SK-N-SH treated with all-trans-retinoic acid at 6 μM for 48 hours (cell line): ENCODE data around the gene FYCO1.

ENCODE experiments used
- ATAC-seq: fragments of 200-7000 bp; cut with Tn5 transposase; 3 replicates; pipeline ENCODE4 v1.9.1; 2020; ENCODE audit warnings: mild to moderate bottlenecking, moderate library complexity
- ARNTL ChIP-seq: fragments of 450-650 bp; formaldehyde crosslinking; IDR thresholded peaks from 2 replicates; pipeline ENCODE4 v1.5.0; 2020; ENCODE audit warnings: low read depth, mild to moderate bottlenecking, moderate library complexity, borderline replicate concordance
- BACH2 ChIP-seq: fragments of 250-450 bp; sonication (Bioruptor Pico); IDR thresholded peaks from 2 replicates; pipeline ENCODE4 v1.9.0; 2021; ENCODE audit warnings: mild to moderate bottlenecking, borderline replicate concordance
- CSDC2 ChIP-seq: fragments of 250-450 bp; sonication (Bioruptor Pico); IDR thresholded peaks from 2 replicates; pipeline ENCODE4 v1.5.0; 2020; ENCODE audit warnings: mild to moderate bottlenecking, moderate library complexity
- ESRRG ChIP-seq: fragments of 250-450 bp; sonication (Bioruptor Pico); IDR thresholded peaks from 2 replicates; pipeline ENCODE4 v1.6.1; 2021; ENCODE audit warnings: mild to moderate bottlenecking
- GLIS3 ChIP-seq: fragments of 250-450 bp; sonication (Bioruptor Pico); IDR thresholded peaks from 2 replicates; pipeline ENCODE4 v1.5.0; 2020; ENCODE audit warnings: mild to moderate bottlenecking, moderate library complexity
- OSR1 ChIP-seq: fragments of 250-450 bp; sonication (Bioruptor Pico); IDR thresholded peaks from 2 replicates; pipeline ENCODE4 v1.8.0; 2022; ENCODE audit warnings: moderate library complexity, mild to moderate bottlenecking, inconsistent platforms
- PPARA ChIP-seq: fragments of 250-450 bp; sonication (Bioruptor Pico); IDR thresholded peaks from 2 replicates; pipeline ENCODE4 v1.5.0; 2020; ENCODE audit warnings: mild to moderate bottlenecking, borderline replicate concordance
- RARB ChIP-seq: fragments of 250-450 bp; sonication (Bioruptor Pico); IDR thresholded peaks from 2 replicates; pipeline ENCODE4 v1.8.0; 2021; ENCODE audit warnings: mild to moderate bottlenecking, moderate library complexity
- SNAI2 ChIP-seq: fragments of 250-450 bp; sonication (Bioruptor Pico); IDR thresholded peaks from 2 replicates; pipeline ENCODE4 v1.5.0; 2020; ENCODE audit warnings: mild to moderate bottlenecking, moderate library complexity
- TCF4 ChIP-seq: fragments of 250-450 bp; sonication (Bioruptor Pico); IDR thresholded peaks from 2 replicates; pipeline ENCODE4 v1.8.0; 2021; ENCODE audit warnings: mild to moderate bottlenecking, moderate library complexity, borderline replicate concordance
- TOX ChIP-seq: fragments of 250-450 bp; sonication (Bioruptor Pico); IDR thresholded peaks from 2 replicates; pipeline ENCODE4 v1.8.0; 2021; ENCODE audit warnings: mild to moderate bottlenecking, moderate library complexity, borderline replicate concordance
- ZC3H10 ChIP-seq: fragments of 250-450 bp; sonication (Bioruptor Pico); IDR thresholded peaks from 2 replicates; pipeline ENCODE4 v1.5.1; 2021; ENCODE audit warnings: mild to moderate bottlenecking, moderate library complexity
- ZFP3 ChIP-seq: fragments of 250-450 bp; sonication (Bioruptor Pico); IDR thresholded peaks from 2 replicates; pipeline ENCODE4 v1.5.0; 2020; ENCODE audit warnings: mild to moderate bottlenecking, moderate library complexity
- ZFP30 ChIP-seq: fragments of 450-650 bp; formaldehyde crosslinking; IDR thresholded peaks from 2 replicates; pipeline ENCODE4 v1.5.0; 2022; ENCODE audit warnings: mild to moderate bottlenecking, moderate library complexity
- ZNF565 ChIP-seq: fragments of 450-650 bp; formaldehyde crosslinking; conservative IDR thresholded peaks from 2 replicates; pipeline ENCODE4 v1.5.0; 2020; ENCODE audit warnings: low read depth, mild to moderate bottlenecking, moderate library complexity
- ZNF70 ChIP-seq: fragments of 450-650 bp; formaldehyde crosslinking; IDR thresholded peaks from 2 replicates; pipeline ENCODE4 v1.5.0; 2020; ENCODE audit warnings: mild to moderate bottlenecking, moderate library complexity
- ZNF8 ChIP-seq: fragments of 450-650 bp; formaldehyde crosslinking; IDR thresholded peaks from 2 replicates; pipeline ENCODE4 v1.5.0; 2020; ENCODE audit warnings: mild to moderate bottlenecking, moderate library complexity
- TF ChIP-seq, protein P1 (sequence below): fragments of 250-450 bp; sonication (Bioruptor Pico); IDR thresholded peaks from 2 replicates; pipeline ENCODE4 v1.5.1; 2021; ENCODE audit warnings: mild to moderate bottlenecking, moderate library complexity
- TF ChIP-seq, protein P2 (sequence below): fragments of 250-450 bp; sonication (Bioruptor Pico); IDR thresholded peaks from 2 replicates; pipeline ENCODE4 v1.8.0; 2020; ENCODE audit warnings: mild to moderate bottlenecking, moderate library complexity, borderline replicate concordance
- TF ChIP-seq, protein P3 (sequence below): fragments of 250-450 bp; sonication (Bioruptor Pico); IDR thresholded peaks from 2 replicates; pipeline ENCODE4 v1.5.0; 2020; ENCODE audit warnings: mild to moderate bottlenecking, moderate library complexity
- TF ChIP-seq, protein P4 (sequence below): fragments of 250-450 bp; sonication (Bioruptor Pico); IDR thresholded peaks from 2 replicates; pipeline ENCODE4 v1.5.1; 2020; ENCODE audit warnings: low read depth, mild to moderate bottlenecking, moderate library complexity
- TF ChIP-seq, protein P5 (sequence below): fragments of 250-450 bp; sonication (Bioruptor Pico); IDR thresholded peaks from 2 replicates; pipeline ENCODE4 v1.8.0; 2021; ENCODE audit warnings: low read depth, mild to moderate bottlenecking, moderate library complexity, borderline replicate concordance

The FYCO1 gene

DNA sequence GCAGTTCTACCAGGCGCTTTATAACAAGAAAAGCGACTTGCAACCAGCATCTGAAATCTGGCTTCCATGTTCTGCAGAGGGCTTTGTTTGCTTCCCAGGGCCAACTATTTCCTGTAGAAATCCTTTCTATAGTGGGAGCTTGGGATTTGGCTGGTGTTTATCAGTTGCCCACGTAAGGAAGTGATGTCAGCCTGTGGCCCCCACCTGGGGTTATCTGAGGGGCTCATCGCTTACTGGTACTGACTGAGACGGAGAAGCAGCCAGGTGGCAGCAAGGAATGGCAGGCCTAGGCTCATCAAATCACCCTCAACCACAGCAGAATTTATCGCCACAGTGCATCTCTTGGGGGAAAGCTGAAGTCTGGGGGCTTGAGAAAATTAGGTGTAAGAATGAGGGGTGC, 123.8 kb downstream of the FYCO1 start:
- TF ChIP-seq ZC3H10 (CRISPR knock-in tag) = no peak
- TF ChIP-seq, protein P1, sequence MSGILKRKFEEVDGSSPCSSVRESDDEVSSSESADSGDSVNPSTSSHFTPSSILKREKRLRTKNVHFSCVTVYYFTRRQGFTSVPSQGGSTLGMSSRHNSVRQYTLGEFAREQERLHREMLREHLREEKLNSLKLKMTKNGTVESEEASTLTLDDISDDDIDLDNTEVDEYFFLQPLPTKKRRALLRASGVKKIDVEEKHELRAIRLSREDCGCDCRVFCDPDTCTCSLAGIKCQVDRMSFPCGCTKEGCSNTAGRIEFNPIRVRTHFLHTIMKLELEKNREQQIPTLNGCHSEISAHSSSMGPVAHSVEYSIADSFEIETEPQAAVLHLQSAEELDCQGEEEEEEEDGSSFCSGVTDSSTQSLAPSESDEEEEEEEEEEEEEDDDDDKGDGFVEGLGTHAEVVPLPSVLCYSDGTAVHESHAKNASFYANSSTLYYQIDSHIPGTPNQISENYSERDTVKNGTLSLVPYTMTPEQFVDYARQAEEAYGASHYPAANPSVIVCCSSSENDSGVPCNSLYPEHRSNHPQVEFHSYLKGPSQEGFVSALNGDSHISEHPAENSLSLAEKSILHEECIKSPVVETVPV = no peak
- TF ChIP-seq ZFP3 (CRISPR knock-in tag) = no peak
- TF ChIP-seq GLIS3 (CRISPR knock-in tag) = no peak
- TF ChIP-seq RARB (CRISPR knock-in tag) = no peak
- TF ChIP-seq ZNF70 (CRISPR knock-in tag) = no peak
- TF ChIP-seq, protein P2, sequence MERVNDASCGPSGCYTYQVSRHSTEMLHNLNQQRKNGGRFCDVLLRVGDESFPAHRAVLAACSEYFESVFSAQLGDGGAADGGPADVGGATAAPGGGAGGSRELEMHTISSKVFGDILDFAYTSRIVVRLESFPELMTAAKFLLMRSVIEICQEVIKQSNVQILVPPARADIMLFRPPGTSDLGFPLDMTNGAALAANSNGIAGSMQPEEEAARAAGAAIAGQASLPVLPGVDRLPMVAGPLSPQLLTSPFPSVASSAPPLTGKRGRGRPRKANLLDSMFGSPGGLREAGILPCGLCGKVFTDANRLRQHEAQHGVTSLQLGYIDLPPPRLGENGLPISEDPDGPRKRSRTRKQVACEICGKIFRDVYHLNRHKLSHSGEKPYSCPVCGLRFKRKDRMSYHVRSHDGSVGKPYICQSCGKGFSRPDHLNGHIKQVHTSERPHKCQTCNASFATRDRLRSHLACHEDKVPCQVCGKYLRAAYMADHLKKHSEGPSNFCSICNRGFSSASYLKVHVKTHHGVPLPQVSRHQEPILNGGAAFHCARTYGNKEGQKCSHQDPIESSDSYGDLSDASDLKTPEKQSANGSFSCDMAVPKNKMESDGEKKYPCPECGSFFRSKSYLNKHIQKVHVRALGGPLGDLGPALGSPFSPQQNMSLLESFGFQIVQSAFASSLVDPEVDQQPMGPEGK (CRISPR knock-in tag) = no peak
- no peak for TF ChIP-seq ZNF8 (CRISPR knock-in tag)
- TF ChIP-seq, protein P3, sequence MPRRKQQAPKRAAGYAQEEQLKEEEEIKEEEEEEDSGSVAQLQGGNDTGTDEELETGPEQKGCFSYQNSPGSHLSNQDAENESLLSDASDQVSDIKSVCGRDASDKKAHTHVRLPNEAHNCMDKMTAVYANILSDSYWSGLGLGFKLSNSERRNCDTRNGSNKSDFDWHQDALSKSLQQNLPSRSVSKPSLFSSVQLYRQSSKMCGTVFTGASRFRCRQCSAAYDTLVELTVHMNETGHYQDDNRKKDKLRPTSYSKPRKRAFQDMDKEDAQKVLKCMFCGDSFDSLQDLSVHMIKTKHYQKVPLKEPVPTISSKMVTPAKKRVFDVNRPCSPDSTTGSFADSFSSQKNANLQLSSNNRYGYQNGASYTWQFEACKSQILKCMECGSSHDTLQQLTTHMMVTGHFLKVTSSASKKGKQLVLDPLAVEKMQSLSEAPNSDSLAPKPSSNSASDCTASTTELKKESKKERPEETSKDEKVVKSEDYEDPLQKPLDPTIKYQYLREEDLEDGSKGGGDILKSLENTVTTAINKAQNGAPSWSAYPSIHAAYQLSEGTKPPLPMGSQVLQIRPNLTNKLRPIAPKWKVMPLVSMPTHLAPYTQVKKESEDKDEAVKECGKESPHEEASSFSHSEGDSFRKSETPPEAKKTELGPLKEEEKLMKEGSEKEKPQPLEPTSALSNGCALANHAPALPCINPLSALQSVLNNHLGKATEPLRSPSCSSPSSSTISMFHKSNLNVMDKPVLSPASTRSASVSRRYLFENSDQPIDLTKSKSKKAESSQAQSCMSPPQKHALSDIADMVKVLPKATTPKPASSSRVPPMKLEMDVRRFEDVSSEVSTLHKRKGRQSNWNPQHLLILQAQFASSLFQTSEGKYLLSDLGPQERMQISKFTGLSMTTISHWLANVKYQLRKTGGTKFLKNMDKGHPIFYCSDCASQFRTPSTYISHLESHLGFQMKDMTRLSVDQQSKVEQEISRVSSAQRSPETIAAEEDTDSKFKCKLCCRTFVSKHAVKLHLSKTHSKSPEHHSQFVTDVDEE = no peak
- TF ChIP-seq TOX (CRISPR knock-in tag) = no peak
- no peak for TF ChIP-seq CSDC2 (CRISPR knock-in tag)
- TF ChIP-seq OSR1 = no peak
- no peak for TF ChIP-seq TCF4
- TF ChIP-seq, protein P4, sequence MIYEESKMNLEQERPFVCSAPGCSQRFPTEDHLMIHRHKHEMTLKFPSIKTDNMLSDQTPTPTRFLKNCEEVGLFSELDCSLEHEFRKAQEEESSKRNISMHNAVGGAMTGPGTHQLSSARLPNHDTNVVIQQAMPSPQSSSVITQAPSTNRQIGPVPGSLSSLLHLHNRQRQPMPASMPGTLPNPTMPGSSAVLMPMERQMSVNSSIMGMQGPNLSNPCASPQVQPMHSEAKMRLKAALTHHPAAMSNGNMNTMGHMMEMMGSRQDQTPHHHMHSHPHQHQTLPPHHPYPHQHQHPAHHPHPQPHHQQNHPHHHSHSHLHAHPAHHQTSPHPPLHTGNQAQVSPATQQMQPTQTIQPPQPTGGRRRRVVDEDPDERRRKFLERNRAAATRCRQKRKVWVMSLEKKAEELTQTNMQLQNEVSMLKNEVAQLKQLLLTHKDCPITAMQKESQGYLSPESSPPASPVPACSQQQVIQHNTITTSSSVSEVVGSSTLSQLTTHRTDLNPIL (CRISPR knock-in tag) = no peak
- TF ChIP-seq ESRRG (CRISPR knock-in tag) = no peak
- TF ChIP-seq SNAI2 (CRISPR knock-in tag) = no peak
- no peak for TF ChIP-seq ZFP30
- TF ChIP-seq ZNF565 = no peak
- TF ChIP-seq, protein P5, sequence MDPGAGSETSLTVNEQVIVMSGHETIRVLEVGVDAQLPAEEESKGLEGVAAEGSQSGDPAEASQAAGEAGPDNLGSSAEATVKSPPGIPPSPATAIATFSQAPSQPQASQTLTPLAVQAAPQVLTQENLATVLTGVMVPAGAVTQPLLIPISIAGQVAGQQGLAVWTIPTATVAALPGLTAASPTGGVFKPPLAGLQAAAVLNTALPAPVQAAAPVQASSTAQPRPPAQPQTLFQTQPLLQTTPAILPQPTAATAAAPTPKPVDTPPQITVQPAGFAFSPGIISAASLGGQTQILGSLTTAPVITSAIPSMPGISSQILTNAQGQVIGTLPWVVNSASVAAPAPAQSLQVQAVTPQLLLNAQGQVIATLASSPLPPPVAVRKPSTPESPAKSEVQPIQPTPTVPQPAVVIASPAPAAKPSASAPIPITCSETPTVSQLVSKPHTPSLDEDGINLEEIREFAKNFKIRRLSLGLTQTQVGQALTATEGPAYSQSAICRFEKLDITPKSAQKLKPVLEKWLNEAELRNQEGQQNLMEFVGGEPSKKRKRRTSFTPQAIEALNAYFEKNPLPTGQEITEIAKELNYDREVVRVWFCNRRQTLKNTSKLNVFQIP (CRISPR knock-in tag) = no peak
- TF ChIP-seq, all 23 proteins: peak for 0
- no peak for ATAC-seq

DNA sequence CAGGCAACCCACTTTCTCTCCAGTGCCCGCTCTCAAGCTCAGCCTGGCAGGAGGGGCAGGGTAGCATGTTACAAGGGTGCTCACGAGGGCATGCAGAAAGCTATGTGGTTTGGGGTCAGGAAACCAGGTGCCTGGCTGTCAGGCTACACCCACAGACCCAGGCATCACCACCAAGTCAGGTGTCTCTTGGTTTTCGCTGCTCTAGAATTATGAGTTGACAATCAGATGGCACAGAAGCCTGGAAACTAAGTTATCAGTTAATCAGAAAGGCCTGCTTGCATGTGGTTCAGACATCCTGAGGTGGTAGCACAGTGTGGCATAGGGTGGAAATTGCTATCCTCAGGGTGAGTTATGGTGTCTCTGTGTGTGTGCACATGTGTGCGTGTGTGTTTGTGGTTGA, 125.5 kb downstream of the FYCO1 start:
- TF ChIP-seq PPARA (CRISPR knock-in tag) = no peak
- TF ChIP-seq, protein P2 (CRISPR knock-in tag) = no peak
- TF ChIP-seq TOX (CRISPR knock-in tag) = no peak
- TF ChIP-seq ZC3H10 (CRISPR knock-in tag) = no peak
- TF ChIP-seq ZFP30 = no peak
- TF ChIP-seq, protein P3 = no peak
- TF ChIP-seq BACH2 (CRISPR knock-in tag) = no peak
- no peak for TF ChIP-seq GLIS3 (CRISPR knock-in tag)
- no peak for TF ChIP-seq ESRRG (CRISPR knock-in tag)
- no peak for TF ChIP-seq SNAI2 (CRISPR knock-in tag)
- TF ChIP-seq ZNF565 = no peak
- no peak for TF ChIP-seq ARNTL (CRISPR knock-in tag)
- no peak for TF ChIP-seq ZNF70 (CRISPR knock-in tag)
- TF ChIP-seq, protein P1 = no peak
- TF ChIP-seq ZNF8 (CRISPR knock-in tag) = no peak
- no peak for TF ChIP-seq OSR1
- TF ChIP-seq, protein P4 (CRISPR knock-in tag) = no peak
- no peak for TF ChIP-seq RARB (CRISPR knock-in tag)
- no peak for ATAC-seq
